ENCODE results near the gene PPIB.
A peak's percentile ranks its signal among the peaks of the same experiment; 100 is the strongest.

PPIB gene

GRCh38 chr15:64162869-64163658, at the start of gene PPIB:
PPIB (minus strand) TSS chr15:64163022; CDS start chr15:64162986, 36 bp downstream.
- peak; percentile 84 for DNase-seq (ENCODE audit: low read depth, low spot score)
- H3K27ac ChIP-seq = peak within 1 kb of the TSS; percentile 81

- DNase-seq (ENCODE audit: low read depth, low spot score) = no peak
- H3K27ac ChIP-seq = no peak overlapping the region
These were observed 48.9 kb upstream of the PPIB start for GRCh38 chr15:64211696-64212095.

- DNase-seq (ENCODE audit: low read depth, low spot score) = no peak
- no peak overlapping the region for H3K27ac ChIP-seq
These were observed 47.5 kb upstream of the PPIB start for GRCh38 chr15:64210371-64210770.

- H3K27ac ChIP-seq = no peak overlapping the region
- no peak for DNase-seq (ENCODE audit: low read depth, low spot score)
These were observed 47.0 kb upstream of the PPIB start for GRCh38 chr15:64209680-64210334.

GRCh38 chr15:64205202-64205601, 42.4 kb upstream of the PPIB start:
- no peak for DNase-seq (ENCODE audit: low read depth, low spot score)

GRCh38 chr15:64197425-64197824, 34.6 kb upstream of the PPIB start:
- no peak overlapping the region for H3K27ac ChIP-seq
- DNase-seq (ENCODE audit: low read depth, low spot score) = no peak

More at GRCh38 chr15:64205202-64205601, 42.4 kb upstream of the PPIB start:
- no peak overlapping the region for H3K27ac ChIP-seq

- no peak for DNase-seq (ENCODE audit: low read depth, low spot score)
- no peak overlapping the region for H3K27ac ChIP-seq
These were observed 31.1 kb upstream of the PPIB start for GRCh38 chr15:64193971-64194370.

GRCh38 chr15:64191971-64192830, 29.4 kb upstream of the PPIB start:
- no peak for DNase-seq (ENCODE audit: low read depth, low spot score)

GRCh38 chr15:64187396-64188191, 24.8 kb upstream of the PPIB start:
- peak; percentile 91 for DNase-seq (ENCODE audit: low read depth, low spot score)

More at GRCh38 chr15:64191971-64192830, 29.4 kb upstream of the PPIB start:
- no peak overlapping the region for H3K27ac ChIP-seq

GRCh38 chr15:64185146-64185911, 22.5 kb upstream of the PPIB start:
- no peak for DNase-seq (ENCODE audit: low read depth, low spot score)
- no peak overlapping the region for H3K27ac ChIP-seq

More at GRCh38 chr15:64187396-64188191, 24.8 kb upstream of the PPIB start:
- peak overlapping the region; percentile 87 for H3K27ac ChIP-seq

GRCh38 chr15:64182859-64183370, 20.1 kb upstream of the PPIB start:
- H3K27ac ChIP-seq = no peak overlapping the region
- DNase-seq (ENCODE audit: low read depth, low spot score) = no peak

- DNase-seq (ENCODE audit: low read depth, low spot score) = no peak
- no peak overlapping the region for H3K27ac ChIP-seq
These were observed 17.5 kb upstream of the PPIB start for GRCh38 chr15:64180235-64180824.

GRCh38 chr15:64166102-64166890, 3.5 kb upstream of the PPIB start:
- no peak for DNase-seq (ENCODE audit: low read depth, low spot score)
- H3K27ac ChIP-seq = no peak overlapping the region

- DNase-seq (ENCODE audit: low read depth, low spot score) = no peak
These were observed 1.6 kb upstream of the PPIB start for GRCh38 chr15:64164436-64164835.

GRCh38 chr15:64163659-64164362, 989 bp upstream of the PPIB start:
- H3K27ac ChIP-seq = peak overlapping the region; percentile 81
- no peak for DNase-seq (ENCODE audit: low read depth, low spot score)

More at GRCh38 chr15:64164436-64164835, 1.6 kb upstream of the PPIB start:
- H3K27ac ChIP-seq = peak overlapping the region; percentile 81

GRCh38 chr15:64162478-64162868, 349 bp downstream of the PPIB start:
- H3K27ac ChIP-seq = peak overlapping the region; percentile 81
- no peak for DNase-seq (ENCODE audit: low read depth, low spot score)

All from epithelial cell of prostate (primary cell).